ENCODE results near the gene DRD4.
A peak's percentile ranks its signal among the peaks of the same experiment; 100 is the strongest.

Gene DRD4

GRCh38 chr11:619628-620050 lies 17.4 kb upstream of the DRD4 start:
- Mint-ChIP-seq H3K9me3 (no peaks in the 10 kb centered on the region), H3K27ac (ENCODE audit: low read depth) (no peak overlapping the region), H3K36me3 (ENCODE audit: insufficient read depth) (peaks cover 24% of the 10 kb centered on the region), H3K4me3 (no peak overlapping the region), H3K4me1 (peaks cover 11% of the 10 kb centered on the region), H3K27me3 (peaks cover 9% of the 10 kb centered on the region)
- DNase-seq (ENCODE audit: low spot score in 2 of 2) (no peak), ATAC-seq (replicated peaks; ENCODE audit: extremely low read depth, poor library complexity, severe bottlenecking) (no peak)

- Mint-ChIP-seq H3K36me3 (ENCODE audit: insufficient read depth) (peaks cover 23% of the 10 kb centered on the region), H3K27ac (ENCODE audit: low read depth) (no peak overlapping the region), H3K4me3 (no peak overlapping the region), H3K4me1 (peaks cover 11% of the 10 kb centered on the region), H3K27me3 (peaks cover 9% of the 10 kb centered on the region), H3K9me3 (no peaks in the 10 kb centered on the region)
- no peak for DNase-seq (ENCODE audit: low spot score in 2 of 2)
- ATAC-seq (replicated peaks; ENCODE audit: extremely low read depth, poor library complexity, severe bottlenecking): no peak
Observed at GRCh38 chr11:620201-620600, 16.9 kb upstream of the DRD4 start.

DNA sequence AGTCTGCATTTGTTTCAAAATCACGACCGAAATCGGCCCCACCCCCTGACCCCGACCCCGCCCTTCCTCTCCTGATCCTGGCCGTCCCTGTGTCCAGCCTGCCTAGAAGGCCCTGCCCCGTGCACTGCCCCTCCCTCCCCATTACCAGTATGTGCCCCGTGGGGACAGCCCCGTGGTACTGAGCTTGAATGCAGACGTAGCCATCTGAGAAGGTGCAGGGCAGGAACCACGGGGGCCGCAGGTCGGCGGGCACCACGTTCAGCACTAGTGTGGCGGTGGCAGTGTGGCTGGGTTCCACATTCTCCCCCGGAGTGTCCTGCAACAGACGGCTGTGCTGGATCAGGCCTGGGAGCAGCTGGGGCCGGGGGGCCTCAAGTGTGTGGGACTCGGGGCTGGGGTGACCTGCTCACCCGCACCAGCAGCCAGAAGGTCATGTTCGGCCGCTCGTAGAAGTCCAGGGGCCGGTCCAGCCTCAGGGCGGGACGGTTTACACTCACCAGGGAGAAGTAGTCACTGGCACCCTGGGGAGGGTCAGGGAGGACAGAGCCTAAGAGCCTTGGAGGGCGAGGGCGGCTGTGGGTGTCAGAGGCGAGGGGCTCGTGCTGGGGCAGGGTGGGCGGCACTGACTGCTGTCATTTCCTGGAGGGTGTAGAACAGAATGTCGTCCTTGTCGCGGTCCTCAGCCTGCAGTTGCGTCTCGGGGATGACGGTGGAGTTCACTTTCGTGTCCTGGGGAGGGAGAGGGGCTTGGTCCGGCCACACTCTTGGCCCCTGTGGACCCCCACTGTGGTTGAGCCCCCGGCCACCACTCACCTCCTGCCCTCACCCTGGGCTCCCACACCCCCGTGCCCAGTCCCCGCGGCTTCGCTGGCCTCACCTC lies 15.9 kb upstream of the DRD4 start:
- Mint-ChIP-seq H3K27ac (ENCODE audit: low read depth) (no peak overlapping the region), H3K4me3 (no peak overlapping the region), H3K27me3 (peaks cover 9% of the 10 kb centered on the region), H3K4me1 (peaks cover 6% of the 10 kb centered on the region), H3K36me3 (ENCODE audit: insufficient read depth) (peaks cover 18% of the 10 kb centered on the region), H3K9me3 (no peaks in the 10 kb centered on the region)
- ATAC-seq (replicated peaks; ENCODE audit: extremely low read depth, poor library complexity, severe bottlenecking) (no peak), DNase-seq (ENCODE audit: low spot score in 2 of 2) (no peak)

DNA sequence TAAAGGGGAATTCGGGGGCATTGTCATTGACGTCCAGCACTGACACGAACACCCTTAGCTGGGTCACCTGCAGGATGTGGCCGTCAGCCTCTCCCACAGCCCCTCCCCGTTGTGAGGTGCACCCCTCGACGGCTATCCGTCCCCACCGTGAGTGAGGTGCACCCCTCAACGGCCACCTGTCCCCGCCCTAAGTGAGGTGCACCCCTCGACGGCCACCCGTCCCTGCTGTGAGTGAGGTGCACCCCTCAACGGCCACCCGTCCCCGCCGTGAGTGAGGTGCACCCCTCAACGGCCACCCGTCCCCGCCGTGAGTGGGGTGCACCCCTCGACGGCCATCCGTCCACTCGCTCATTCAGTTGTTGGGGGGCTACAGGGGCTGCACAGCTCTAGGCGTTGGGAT lies 15.2 kb upstream of the DRD4 start:
- no peak overlapping the region for H3K27ac Mint-ChIP-seq (ENCODE audit: low read depth)
- H3K4me3 Mint-ChIP-seq: no peak overlapping the region
- peaks cover 21% of the 10 kb centered on the region for H3K36me3 Mint-ChIP-seq (ENCODE audit: insufficient read depth)
- H3K4me1 Mint-ChIP-seq: no peaks in the 10 kb centered on the region
- H3K9me3 Mint-ChIP-seq: no peaks in the 10 kb centered on the region
- DNase-seq (ENCODE audit: low spot score in 2 of 2) (no peak), ATAC-seq (replicated peaks; ENCODE audit: extremely low read depth, poor library complexity, severe bottlenecking) (no peak)
- H3K27me3 Mint-ChIP-seq: peaks cover 9% of the 10 kb centered on the region

GRCh38 chr11:623349-623869 lies 13.7 kb upstream of the DRD4 start:
- H3K4me1 Mint-ChIP-seq: peaks cover 10% of the 10 kb centered on the region
- ATAC-seq (replicated peaks; ENCODE audit: extremely low read depth, poor library complexity, severe bottlenecking): no peak
- no peak overlapping the region for H3K4me3 Mint-ChIP-seq
- no peak for DNase-seq (ENCODE audit: low spot score in 2 of 2)
- no peaks in the 10 kb centered on the region for H3K9me3 Mint-ChIP-seq
- no peak overlapping the region for H3K27ac Mint-ChIP-seq (ENCODE audit: low read depth)
- H3K36me3 Mint-ChIP-seq (ENCODE audit: insufficient read depth): peaks cover 23% of the 10 kb centered on the region
- H3K27me3 Mint-ChIP-seq: peaks cover 20% of the 10 kb centered on the region

- ATAC-seq (replicated peaks; ENCODE audit: extremely low read depth, poor library complexity, severe bottlenecking) (no peak), DNase-seq (ENCODE audit: low spot score in 2 of 2) (no peak)
- no peaks in the 10 kb centered on the region for H3K9me3 Mint-ChIP-seq
- H3K36me3 Mint-ChIP-seq (ENCODE audit: insufficient read depth): peaks cover 23% of the 10 kb centered on the region
- peaks cover 17% of the 10 kb centered on the region for H3K4me1 Mint-ChIP-seq
- H3K4me3 Mint-ChIP-seq: no peak overlapping the region
- H3K27ac Mint-ChIP-seq (ENCODE audit: low read depth): no peak overlapping the region
- H3K27me3 Mint-ChIP-seq: peaks cover 27% of the 10 kb centered on the region
Observed at GRCh38 chr11:623999-624704, 12.9 kb upstream of the DRD4 start.

- Mint-ChIP-seq H3K4me3 (no peak within 1 kb of the TSS), H3K9me3 (no peaks in the 10 kb centered on the region), H3K27me3 (peaks cover 32% of the 10 kb centered on the region), H3K27ac (ENCODE audit: low read depth) (no peak within 1 kb of the TSS), H3K36me3 (ENCODE audit: insufficient read depth) (peaks cover 18% of the 10 kb centered on the region), H3K4me1 (peaks cover 22% of the 10 kb centered on the region)
- no peak for DNase-seq (ENCODE audit: low spot score in 2 of 2)
- ATAC-seq (replicated peaks; ENCODE audit: extremely low read depth, poor library complexity, severe bottlenecking): no peak
Observed at GRCh38 chr11:624705-625635, 12.1 kb upstream of the DRD4 start, which contains the start of gene CDHR5. CDHR5 (minus strand) TSS chr11:624955; CDS start chr11:624902, 53 bp downstream.

GRCh38 chr11:625636-626268 lies 11.3 kb upstream of the DRD4 start:
- no peaks in the 10 kb centered on the region for H3K9me3 Mint-ChIP-seq
- H3K4me3 Mint-ChIP-seq: no peak overlapping the region
- peaks cover 32% of the 10 kb centered on the region for H3K27me3 Mint-ChIP-seq
- peaks cover 18% of the 10 kb centered on the region for H3K36me3 Mint-ChIP-seq (ENCODE audit: insufficient read depth)
- peaks cover 22% of the 10 kb centered on the region for H3K4me1 Mint-ChIP-seq
- no peak for DNase-seq (ENCODE audit: low spot score in 2 of 2)
- no peak for ATAC-seq (replicated peaks; ENCODE audit: extremely low read depth, poor library complexity, severe bottlenecking)
- H3K27ac Mint-ChIP-seq (ENCODE audit: low read depth): no peak overlapping the region

GRCh38 chr11:626475-627307 lies 10.4 kb upstream of the DRD4 start, which contains the start of gene SCT:
SCT (minus strand) TSS chr11:627181; CDS start chr11:627143, 38 bp downstream.
- peaks cover 17% of the 10 kb centered on the region for H3K36me3 Mint-ChIP-seq (ENCODE audit: insufficient read depth)
- peaks cover 22% of the 10 kb centered on the region for H3K4me1 Mint-ChIP-seq
- no peaks in the 10 kb centered on the region for H3K9me3 Mint-ChIP-seq
- peak within 1 kb of the TSS; percentile 91 for H3K27ac Mint-ChIP-seq (ENCODE audit: low read depth)
- DNase-seq (ENCODE audit: low spot score in 2 of 2) (no peak), ATAC-seq (replicated peaks; ENCODE audit: extremely low read depth, poor library complexity, severe bottlenecking) (no peak)
- peaks cover 32% of the 10 kb centered on the region for H3K27me3 Mint-ChIP-seq
- H3K4me3 Mint-ChIP-seq: peak within 1 kb of the TSS; percentile 66

- no peak for ATAC-seq (replicated peaks; ENCODE audit: extremely low read depth, poor library complexity, severe bottlenecking)
- Mint-ChIP-seq H3K4me1 (peaks cover 22% of the 10 kb centered on the region), H3K27ac (ENCODE audit: low read depth) (no peak overlapping the region), H3K27me3 (peaks cover 32% of the 10 kb centered on the region), H3K9me3 (no peaks in the 10 kb centered on the region), H3K4me3 (no peak overlapping the region), H3K36me3 (ENCODE audit: insufficient read depth) (peaks cover 15% of the 10 kb centered on the region)
- DNase-seq (ENCODE audit: low spot score in 2 of 2): no peak
Observed at GRCh38 chr11:627308-627576, 9.8 kb upstream of the DRD4 start.

DNA sequence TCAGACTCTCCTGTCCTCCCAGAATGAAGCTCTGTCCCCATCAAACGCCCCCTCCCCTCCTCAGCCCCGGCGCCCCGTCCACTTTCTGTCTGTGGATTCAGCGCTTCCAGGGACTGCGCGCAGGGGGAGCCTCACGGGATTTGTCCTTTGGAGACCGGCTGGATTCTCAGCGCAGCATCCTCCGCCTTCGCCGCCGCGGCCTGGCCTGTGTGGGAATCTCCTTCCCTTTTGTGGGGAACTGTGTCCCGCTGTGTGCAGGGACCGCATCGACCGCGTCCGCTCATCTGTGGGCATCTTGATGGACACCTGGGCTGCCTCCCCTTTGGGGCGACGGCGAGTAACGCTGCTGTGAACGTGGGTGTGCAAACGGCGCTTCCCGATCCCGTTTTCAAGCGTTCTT lies 9.0 kb upstream of the DRD4 start:
- DNase-seq (ENCODE audit: low spot score in 2 of 2) (no peak), ATAC-seq (replicated peaks; ENCODE audit: extremely low read depth, poor library complexity, severe bottlenecking) (no peak)
- no peaks in the 10 kb centered on the region for H3K9me3 Mint-ChIP-seq
- H3K27ac Mint-ChIP-seq (ENCODE audit: low read depth): peak overlapping the region; percentile 91
- peaks cover 22% of the 10 kb centered on the region for H3K4me1 Mint-ChIP-seq
- H3K4me3 Mint-ChIP-seq: peak overlapping the region; percentile 66
- H3K36me3 Mint-ChIP-seq (ENCODE audit: insufficient read depth): peaks cover 16% of the 10 kb centered on the region
- H3K27me3 Mint-ChIP-seq: peaks cover 30% of the 10 kb centered on the region
